Karpas-422 (cell line): ENCODE results near the gene STAP2. TPM values are rescaled to one million over a fixed set of nuclear protein-coding genes. Genes with fewer than 3 reads are reported as not detected.
"Not testable (repeated sequence)": the region's sequence is repeated elsewhere in the genome, so short reads cannot be mapped to it uniquely, and the experiment has no call there.

Experiments used
- DNase-seq: peaks from one replicate; pipeline ENCODE4 v3.0.0-alpha.2; 2015
- H2AFZ ChIP-seq: fragments of 200-600 bp; sonication (generic); 2 replicates; pipeline ENCODE4 v1.6.1; 2014; ENCODE audit warnings: antibody characterized with exemption, low read length, mixed read lengths
- H3K27ac ChIP-seq: fragments of 200-600 bp; sonication (generic); 2 replicates; pipeline ENCODE4 v1.5.1; 2014; ENCODE audit warnings: mild to moderate bottlenecking, low read length, moderate library complexity
- H3K27me3 ChIP-seq: fragments of 200-600 bp; sonication (generic); 2 replicates; pipeline ENCODE4 v1.6.1; 2014; ENCODE audit warnings: low read length, mixed read lengths
- H3K36me3 ChIP-seq: fragments of 200-600 bp; sonication (generic); 2 replicates; pipeline ENCODE4 v1.6.1; 2014; ENCODE audit warnings: low read length, mixed read lengths; ENCODE audit not compliant: insufficient read depth
- H3K4me1 ChIP-seq: fragments of 200-600 bp; sonication (generic); 2 replicates; pipeline ENCODE4 v1.6.1; 2014; ENCODE audit warnings: mild to moderate bottlenecking, low read length, mixed read lengths
- H3K4me2 ChIP-seq: fragments of 200-600 bp; sonication (generic); 2 replicates; pipeline ENCODE4 v1.6.1; 2014; ENCODE audit warnings: low read length, low read depth, mild to moderate bottlenecking; ENCODE audit not compliant: poor library complexity, severe bottlenecking
- H3K4me3 ChIP-seq: fragments of 200-600 bp; sonication (generic); 2 replicates; pipeline ENCODE4 v1.5.1; 2014; ENCODE audit warnings: mild to moderate bottlenecking, antibody characterized with exemption, low read length, mixed read lengths
- H3K79me2 ChIP-seq: fragments of 200-600 bp; sonication (generic); 2 replicates; pipeline ENCODE4 v1.6.1; 2014; ENCODE audit warnings: mild to moderate bottlenecking, low read length, mixed read lengths
- H3K9ac ChIP-seq: fragments of 200-600 bp; sonication (generic); 2 replicates; pipeline ENCODE4 v1.6.0; 2014; ENCODE audit warnings: low read length
- H3K9me2 ChIP-seq: fragments of 200-600 bp; sonication (generic), shearing (Covaris generic); replicated peaks from 2 replicates; pipeline ENCODE4 v1.6.0; 2014; ENCODE audit warnings: mild to moderate bottlenecking, low read length, moderate library complexity; ENCODE audit not compliant: insufficient read depth
- H3K9me3 ChIP-seq: fragments of 300-700, 200-600 bp; sonication (generic); 2 replicates; pipeline ENCODE4 v1.6.1; 2014; ENCODE audit warnings: low read length, mixed read lengths
- H4K20me1 ChIP-seq: fragments of 200-600 bp; sonication (generic); 2 replicates; pipeline ENCODE4 v1.6.1; 2014; ENCODE audit warnings: mild to moderate bottlenecking, antibody characterized with exemption, low read length, low read depth; ENCODE audit not compliant: insufficient read depth
- total RNA-seq: library from RNA; depleted of rRNA; stranded (reverse); fragments of >200 nt; shearing (Covaris generic); gene quantifications from 2 replicates; pipeline ENCODE4 v1.2.3, GENCODE V29; 2014; ENCODE audit warnings: low replicate concordance

STAP2 gene
- total RNA-seq, 1 experiment from 2014 or later = 0.86 TPM

DNA sequence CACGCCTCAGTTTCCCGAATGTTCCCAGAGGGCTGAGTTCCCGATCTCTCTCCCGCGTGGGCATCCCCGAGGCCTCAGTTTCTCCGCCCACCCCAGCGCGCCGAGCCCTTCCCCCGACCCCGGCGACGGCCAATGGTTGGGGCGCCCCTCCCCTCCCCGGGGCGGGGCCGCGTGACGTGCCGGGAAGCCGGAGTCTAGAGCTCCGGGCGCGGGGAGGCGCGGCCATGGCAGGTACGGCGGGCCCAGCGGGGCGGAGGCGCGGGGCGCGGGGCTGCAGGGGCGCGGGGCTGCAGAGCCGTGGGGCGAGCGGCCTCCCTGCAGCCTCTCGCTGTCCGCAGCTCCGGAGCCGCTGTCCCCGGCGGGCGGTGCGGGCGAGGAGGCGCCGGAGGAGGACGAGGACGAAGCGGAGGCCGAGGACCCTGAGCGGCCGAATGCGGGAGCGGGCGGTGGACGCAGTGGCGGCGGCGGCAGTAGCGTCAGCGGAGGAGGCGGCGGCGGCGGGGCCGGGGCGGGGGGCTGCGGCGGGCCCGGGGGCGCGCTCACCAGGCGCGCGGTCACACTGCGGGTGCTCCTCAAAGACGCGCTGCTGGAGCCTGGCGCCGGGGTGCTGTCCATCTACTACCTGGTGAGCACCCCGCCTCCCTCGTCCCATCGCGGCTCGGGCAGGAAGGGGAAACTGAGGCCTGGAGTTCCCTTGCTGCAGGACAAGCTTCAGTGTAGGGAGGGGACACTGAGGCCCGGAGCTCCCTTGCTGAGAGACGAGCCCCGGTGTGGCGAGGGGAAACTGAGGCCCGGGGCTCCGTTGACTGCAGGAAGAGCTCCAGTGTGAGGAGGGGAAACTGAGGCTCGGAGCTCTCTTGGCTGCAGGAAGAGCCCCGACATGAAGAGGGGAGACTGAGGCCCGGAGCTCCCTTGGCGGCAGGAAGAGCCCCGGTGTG is 5.0 kb upstream of the STAP2 start, which contains the start of gene MPND:
Gene MPND, plus strand, starts transcription at position 193 of the 938 bp plus-strand sequence. Its CDS starts 32 bp downstream, at position 225.
- H3K9me3 ChIP-seq = no peaks in the 10 kb centered on the region
- no peaks in the 10 kb centered on the region for H3K27me3 ChIP-seq
- peaks cover 19% of the 10 kb centered on the region for H3K4me1 ChIP-seq
- H3K9me2 ChIP-seq = no peaks in the 10 kb centered on the region
- peak within 1 kb of the TSS; percentile 92 for H3K4me3 ChIP-seq
- H3K36me3 ChIP-seq = no peaks in the 10 kb centered on the region
- peaks cover 8% of the 10 kb centered on the region for H3K79me2 ChIP-seq
- DNase-seq = peak; percentile 95
- no peaks in the 10 kb centered on the region for H4K20me1 ChIP-seq
- peak within 1 kb of the TSS; percentile 94 for H2AFZ ChIP-seq
- H3K4me2 ChIP-seq = peak within 1 kb of the TSS; percentile 100
- peak within 1 kb of the TSS; percentile 84 for H3K27ac ChIP-seq
- peak within 1 kb of the TSS; percentile 94 for H3K9ac ChIP-seq

DNA sequence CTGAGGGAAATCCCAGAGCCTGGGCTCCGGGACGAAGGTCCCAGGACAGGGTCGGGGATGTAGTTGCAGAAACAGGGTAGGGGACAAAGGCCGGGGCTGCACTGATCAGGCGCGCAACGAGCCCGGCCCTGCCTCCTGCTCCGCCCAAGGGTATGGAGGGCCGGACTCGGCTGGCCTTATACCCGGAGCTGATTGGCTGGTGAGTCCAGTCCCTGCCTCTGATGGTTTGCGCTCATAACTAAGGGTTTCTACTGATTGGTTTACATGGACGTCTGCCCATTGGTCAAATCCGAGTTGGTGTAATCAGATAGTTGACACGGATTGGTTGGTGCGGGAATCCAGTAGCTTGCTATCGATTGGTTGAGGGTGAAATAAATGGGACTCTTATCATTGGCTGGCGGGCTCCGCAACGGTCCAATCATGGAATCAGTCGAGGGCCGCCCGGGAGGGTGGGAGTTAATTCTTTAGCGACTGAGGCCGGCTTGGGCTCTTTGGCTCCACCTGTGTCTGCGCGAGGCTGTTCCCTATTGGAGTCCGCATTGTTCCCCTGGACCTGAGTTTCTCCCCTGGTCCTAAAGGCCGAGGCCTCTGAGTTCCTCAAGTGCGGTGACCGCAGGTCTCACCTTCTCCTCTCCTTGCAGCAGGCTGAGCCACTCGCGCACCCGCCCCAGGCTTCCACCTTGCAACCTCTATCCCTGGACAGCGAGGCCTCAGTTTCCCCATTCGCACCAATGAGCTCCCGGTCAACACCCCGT is 4.2 kb upstream of the STAP2 start:
- Histone ChIP-seq H3K79me2 (peaks cover 8% of the 10 kb centered on the region), H3K36me3 (no peaks in the 10 kb centered on the region), H3K9me2 (no peaks in the 10 kb centered on the region), H3K4me3 (peak overlapping the region; percentile 92), H3K27ac (peak overlapping the region; percentile 84), H2AFZ (peak overlapping the region; percentile 94), H3K4me1 (peaks cover 27% of the 10 kb centered on the region), H3K9me3 (no peaks in the 10 kb centered on the region), H3K27me3 (no peaks in the 10 kb centered on the region), H4K20me1 (no peaks in the 10 kb centered on the region), H3K9ac (peak overlapping the region; percentile 94), H3K4me2 (peak overlapping the region; percentile 100)
- peak; percentile 99 for DNase-seq

DNA sequence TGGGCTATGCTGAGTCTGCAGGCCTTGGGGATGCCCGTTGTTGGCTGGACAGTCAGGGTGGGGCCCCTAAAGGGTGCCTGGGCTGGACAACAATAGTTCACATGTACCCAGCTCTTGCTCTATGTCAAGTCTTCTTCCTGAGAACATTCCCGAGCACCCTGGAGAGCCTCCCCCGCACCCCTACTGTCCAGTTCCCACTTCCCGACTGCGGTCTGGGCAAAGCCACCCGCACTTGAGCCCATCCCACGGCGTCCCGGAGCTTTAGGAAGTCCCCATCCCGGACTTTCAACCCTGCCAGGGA is 3.6 kb upstream of the STAP2 start:
- peak overlapping the region; percentile 88 for H3K4me2 ChIP-seq
- peak overlapping the region; percentile 80 for H3K9ac ChIP-seq
- no peaks in the 10 kb centered on the region for H3K27me3 ChIP-seq
- no peaks in the 10 kb centered on the region for H3K9me3 ChIP-seq
- peak overlapping the region; percentile 72 for H3K4me3 ChIP-seq
- H3K27ac ChIP-seq = peak overlapping the region; percentile 33; the same call in 1 of the 2 replicates
- DNase-seq = no peak
- no peaks in the 10 kb centered on the region for H4K20me1 ChIP-seq
- H3K4me1 ChIP-seq = peaks cover 27% of the 10 kb centered on the region
- no peaks in the 10 kb centered on the region for H3K9me2 ChIP-seq
- peaks cover 8% of the 10 kb centered on the region for H3K79me2 ChIP-seq
- peak overlapping the region; percentile 93 for H2AFZ ChIP-seq
- H3K36me3 ChIP-seq = no peaks in the 10 kb centered on the region

DNA sequence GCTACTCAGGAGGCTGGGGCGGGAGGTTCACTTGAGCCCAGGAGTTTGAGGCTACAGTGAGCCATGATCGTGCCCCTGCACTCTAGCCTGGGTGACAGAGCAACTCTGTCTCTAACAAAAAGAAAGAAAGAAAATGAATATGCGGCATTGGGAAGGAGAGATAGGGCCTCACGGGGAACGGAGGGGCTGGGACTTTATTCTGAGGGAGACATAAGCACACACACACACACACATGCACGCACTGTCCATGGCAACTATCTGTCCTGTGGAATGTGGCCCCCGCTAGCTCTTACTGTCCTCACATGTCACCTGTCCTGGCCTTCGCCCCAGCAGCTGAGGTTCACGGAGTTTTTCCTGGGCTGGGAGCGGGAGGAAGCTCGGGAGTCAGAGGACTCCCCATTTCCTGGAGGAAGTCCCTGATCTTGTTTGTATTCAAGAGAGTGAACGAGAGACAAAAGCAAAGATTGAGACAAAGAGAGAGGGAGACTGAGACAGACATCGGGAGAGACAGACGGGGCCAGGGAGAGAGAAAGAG is 654 bp downstream of the STAP2 start:
- Histone ChIP-seq H3K9me2 (no peaks in the 10 kb centered on the region), H3K9ac (peak overlapping the region; percentile 74), H3K4me3 (peak overlapping the region; percentile 64), H3K9me3 (no peaks in the 10 kb centered on the region), H3K36me3 (no peaks in the 10 kb centered on the region), H3K4me2 (peak overlapping the region; percentile 77), H2AFZ (peak overlapping the region; percentile 96; the same call in 1 of the 2 replicates), H3K27ac (no peak overlapping the region), H3K27me3 (no peaks in the 10 kb centered on the region), H3K4me1 (peaks cover 17% of the 10 kb centered on the region), H3K79me2 (no peaks in the 10 kb centered on the region), H4K20me1 (no peaks in the 10 kb centered on the region)
- no peak for DNase-seq

DNA sequence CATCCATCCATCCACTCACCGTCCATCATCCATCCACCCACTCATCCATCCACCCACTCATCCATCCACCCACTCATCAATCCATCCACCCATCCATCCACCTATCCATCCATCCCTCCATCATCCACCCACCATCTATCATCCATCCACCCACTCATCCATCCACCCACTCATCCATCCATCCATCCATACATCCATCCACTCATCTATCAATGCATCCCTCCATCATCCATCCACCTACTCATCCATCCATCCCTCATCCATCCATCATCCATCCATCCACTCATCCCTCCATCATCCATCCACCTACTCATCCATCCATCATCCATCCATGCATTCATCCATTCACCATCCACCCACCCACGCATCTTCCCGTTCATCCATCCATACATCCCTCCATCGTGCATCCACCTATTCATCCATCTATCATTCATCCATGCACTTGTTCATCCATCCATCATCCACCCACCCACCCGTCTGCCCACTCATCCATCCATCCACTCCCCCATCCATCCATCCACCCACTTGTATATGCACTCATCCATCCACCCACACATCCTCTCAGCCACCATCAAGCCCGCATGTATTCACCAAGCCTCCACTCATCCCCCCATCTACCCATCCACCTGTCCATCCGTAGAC is 3.6 kb downstream of the STAP2 start:
- no peak overlapping the region for H2AFZ ChIP-seq
- H3K79me2 ChIP-seq = no peaks in the 10 kb centered on the region
- no peak overlapping the region for H3K9ac ChIP-seq
- peaks cover 9% of the 10 kb centered on the region for H3K4me1 ChIP-seq
- H4K20me1 ChIP-seq = no peaks in the 10 kb centered on the region
- H3K4me2 ChIP-seq = no peak overlapping the region
- no peaks in the 10 kb centered on the region for H3K36me3 ChIP-seq
- no peaks in the 10 kb centered on the region for H3K9me3 ChIP-seq
- no peak overlapping the region for H3K4me3 ChIP-seq
- no peaks in the 10 kb centered on the region for H3K27me3 ChIP-seq
- DNase-seq = no peak
- no peak overlapping the region for H3K27ac ChIP-seq
- no peaks in the 10 kb centered on the region for H3K9me2 ChIP-seq

DNA sequence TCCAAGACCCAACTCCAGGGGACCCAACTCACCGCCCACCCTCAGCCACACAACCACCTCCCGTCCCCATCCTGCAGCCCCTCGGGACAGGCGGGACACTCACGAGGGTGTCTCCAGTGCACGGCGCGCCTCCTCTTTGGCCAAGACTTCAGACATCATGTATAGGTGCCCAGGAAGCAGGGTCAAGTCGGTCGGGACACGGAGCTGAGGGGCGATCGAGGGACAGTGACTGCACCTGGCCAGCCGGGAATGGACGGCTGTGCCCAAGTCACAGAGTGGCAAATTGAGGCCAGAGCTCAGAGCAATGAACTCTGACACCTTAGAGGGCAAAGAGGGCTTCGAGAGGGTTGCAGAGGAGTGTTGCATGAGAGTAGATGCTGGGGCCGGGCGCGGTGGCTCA is 8.8 kb downstream of the STAP2 start:
- H3K27me3 ChIP-seq = no peaks in the 10 kb centered on the region
- DNase-seq = no peak
- no peak overlapping the region for H3K4me2 ChIP-seq
- no peak overlapping the region for H3K27ac ChIP-seq
- H3K9me2 ChIP-seq = no peaks in the 10 kb centered on the region
- no peaks in the 10 kb centered on the region for H3K9me3 ChIP-seq
- no peak overlapping the region for H2AFZ ChIP-seq
- H3K4me3 ChIP-seq = no peak overlapping the region
- H3K36me3 ChIP-seq = no peaks in the 10 kb centered on the region
- no peak overlapping the region for H3K9ac ChIP-seq
- H4K20me1 ChIP-seq = no peaks in the 10 kb centered on the region
- no peaks in the 10 kb centered on the region for H3K79me2 ChIP-seq
- H3K4me1 ChIP-seq = no peaks in the 10 kb centered on the region

DNA sequence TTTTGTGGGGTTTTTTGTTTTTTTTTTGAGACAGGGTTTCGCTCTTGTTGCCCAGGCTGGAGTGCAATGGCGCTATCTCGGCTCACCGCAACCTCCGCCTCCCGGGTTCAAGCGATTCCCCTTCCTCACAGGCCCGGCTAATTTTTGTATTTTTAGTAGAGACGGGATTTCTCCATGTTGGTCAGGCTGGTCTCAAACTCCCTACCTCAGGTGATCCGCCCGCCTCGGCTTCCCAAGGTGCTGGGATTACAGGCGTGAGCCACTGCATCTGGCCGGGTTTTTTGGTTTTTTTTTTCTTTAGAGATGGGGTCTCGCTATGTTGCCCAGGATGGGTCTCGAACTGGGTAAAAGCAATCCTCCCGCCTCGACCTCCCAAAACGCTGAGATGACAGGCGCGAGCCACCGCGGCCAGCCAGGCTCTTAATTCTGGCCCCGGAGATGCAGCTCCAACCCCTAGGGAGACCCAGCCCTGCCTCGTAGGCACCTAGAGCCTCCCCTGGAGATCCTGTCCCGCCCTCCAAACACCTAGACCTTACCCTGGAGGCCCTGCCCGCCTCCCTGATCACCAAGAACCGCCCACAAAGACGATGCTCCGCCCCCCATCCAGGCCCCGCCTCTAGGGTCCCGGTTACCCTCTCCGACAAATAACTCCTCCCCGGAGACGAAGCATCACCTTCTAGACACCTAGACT is 9.5 kb downstream of the STAP2 start:
- H3K27ac ChIP-seq, H4K20me1 ChIP-seq, DNase-seq, H3K9me2 ChIP-seq, H3K4me1 ChIP-seq, H2AFZ ChIP-seq, H3K79me2 ChIP-seq, H3K9ac ChIP-seq, H3K9me3 ChIP-seq, H3K4me3 ChIP-seq, H3K36me3 ChIP-seq, H3K4me2 ChIP-seq, H3K27me3 ChIP-seq: not testable (repeated sequence)
